ENCODE results near the gene TIPRL.
"Not testable (repeated sequence)": the region's sequence is repeated elsewhere in the genome, so short reads cannot be mapped to it uniquely, and the experiment has no call there.

TIPRL gene

DNA sequence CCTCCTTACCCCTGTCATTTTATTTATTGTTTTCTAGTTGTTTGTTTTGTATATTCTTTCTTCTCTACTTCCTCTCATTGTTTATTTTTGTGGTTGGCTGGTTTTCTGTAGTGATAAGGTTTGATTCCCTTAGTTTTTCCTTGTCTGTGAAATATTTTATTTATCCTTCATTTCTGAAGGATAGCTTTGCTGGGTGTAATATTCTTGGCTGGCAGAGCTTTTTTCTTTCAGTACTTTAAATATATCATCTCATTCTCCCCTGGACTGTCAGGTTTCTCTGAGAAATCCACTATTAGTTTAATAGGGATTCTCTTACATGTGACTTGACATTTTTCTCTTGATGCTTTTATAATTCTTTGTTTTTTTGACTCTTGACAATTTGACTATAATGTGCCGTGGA lies 18.8 kb upstream of the TIPRL start:
- DNase-seq, result no peak

DNA sequence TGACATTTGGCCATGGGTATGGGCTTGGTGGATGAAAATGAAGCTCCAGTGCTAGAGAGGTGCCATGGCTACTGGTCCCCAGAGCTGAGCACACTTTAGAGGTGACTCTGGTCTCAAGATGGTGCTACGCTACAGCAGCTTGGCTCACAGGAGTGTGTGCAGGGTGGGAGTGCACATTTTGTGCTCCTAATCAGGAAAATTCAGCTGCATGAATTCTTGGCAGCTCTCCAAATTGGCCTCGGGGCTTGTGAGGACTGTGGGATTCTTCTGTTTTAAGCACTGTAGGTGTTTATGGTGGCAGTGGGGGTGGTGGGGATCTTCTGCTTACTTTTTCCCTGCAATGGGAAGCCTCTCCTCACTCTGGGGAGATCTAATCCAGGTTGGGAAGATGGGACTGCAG lies 17.3 kb upstream of the TIPRL start:
- no peak for DNase-seq

DNA sequence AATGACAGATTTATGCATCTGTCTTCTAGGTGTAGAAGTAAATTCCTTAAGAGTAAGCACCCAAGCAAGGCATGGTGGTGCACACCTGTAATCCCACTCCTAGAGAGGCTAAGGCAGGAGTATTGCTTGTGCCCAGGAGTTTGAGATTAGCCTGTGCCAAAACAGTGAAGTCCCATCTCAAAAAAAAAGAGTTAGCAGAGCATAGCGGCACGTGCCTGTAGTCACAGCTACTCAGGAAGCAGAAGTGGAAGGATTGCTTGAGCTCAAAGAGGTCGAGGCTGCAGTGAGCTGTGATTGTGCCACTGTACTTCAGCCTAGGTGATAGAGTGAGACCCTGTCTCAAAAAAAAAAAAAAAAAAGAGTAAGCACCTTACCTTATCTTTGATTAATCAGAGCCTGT lies 15.1 kb upstream of the TIPRL start:
- DNase-seq, result no peak

DNA sequence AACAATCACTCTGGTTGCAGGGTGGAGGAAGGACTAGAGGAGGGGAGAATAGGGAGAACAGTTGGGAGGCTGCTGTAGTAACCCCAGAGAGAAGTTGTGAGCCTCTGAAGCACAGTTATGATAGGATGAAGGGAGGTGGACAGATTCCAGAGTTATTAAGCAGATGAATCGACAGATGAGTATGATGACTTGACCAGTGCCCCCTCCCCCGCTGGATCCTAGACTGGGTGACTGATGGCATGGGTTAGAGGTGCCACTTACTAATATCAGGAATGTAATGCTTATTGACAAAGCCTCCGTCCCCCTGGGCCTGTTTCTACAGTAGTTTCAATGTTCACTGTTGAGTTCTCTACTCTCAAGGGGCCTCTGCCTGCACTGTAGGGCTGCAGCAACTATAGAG lies 14.0 kb upstream of the TIPRL start:
- no peak for DNase-seq

DNA sequence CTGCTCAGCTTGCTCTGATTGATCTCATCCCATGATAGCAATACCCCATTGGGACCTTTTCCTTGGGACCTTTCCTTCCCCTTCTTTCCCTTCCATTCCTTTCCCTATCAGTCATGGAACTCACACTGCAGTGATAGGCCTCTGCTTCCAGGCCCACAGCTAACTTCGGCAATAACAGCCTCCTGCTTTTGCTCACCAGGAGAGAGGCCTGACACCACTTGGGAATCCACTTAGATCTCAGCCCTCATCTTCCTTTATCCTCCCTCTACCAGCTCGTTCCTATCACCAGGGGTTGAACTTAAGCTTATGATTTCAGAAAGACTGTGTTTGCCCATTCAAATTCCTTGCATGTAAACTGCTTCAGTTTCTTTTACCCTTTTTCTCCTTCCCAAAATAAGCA lies 11.0 kb upstream of the TIPRL start:
- DNase-seq, result no peak

DNA sequence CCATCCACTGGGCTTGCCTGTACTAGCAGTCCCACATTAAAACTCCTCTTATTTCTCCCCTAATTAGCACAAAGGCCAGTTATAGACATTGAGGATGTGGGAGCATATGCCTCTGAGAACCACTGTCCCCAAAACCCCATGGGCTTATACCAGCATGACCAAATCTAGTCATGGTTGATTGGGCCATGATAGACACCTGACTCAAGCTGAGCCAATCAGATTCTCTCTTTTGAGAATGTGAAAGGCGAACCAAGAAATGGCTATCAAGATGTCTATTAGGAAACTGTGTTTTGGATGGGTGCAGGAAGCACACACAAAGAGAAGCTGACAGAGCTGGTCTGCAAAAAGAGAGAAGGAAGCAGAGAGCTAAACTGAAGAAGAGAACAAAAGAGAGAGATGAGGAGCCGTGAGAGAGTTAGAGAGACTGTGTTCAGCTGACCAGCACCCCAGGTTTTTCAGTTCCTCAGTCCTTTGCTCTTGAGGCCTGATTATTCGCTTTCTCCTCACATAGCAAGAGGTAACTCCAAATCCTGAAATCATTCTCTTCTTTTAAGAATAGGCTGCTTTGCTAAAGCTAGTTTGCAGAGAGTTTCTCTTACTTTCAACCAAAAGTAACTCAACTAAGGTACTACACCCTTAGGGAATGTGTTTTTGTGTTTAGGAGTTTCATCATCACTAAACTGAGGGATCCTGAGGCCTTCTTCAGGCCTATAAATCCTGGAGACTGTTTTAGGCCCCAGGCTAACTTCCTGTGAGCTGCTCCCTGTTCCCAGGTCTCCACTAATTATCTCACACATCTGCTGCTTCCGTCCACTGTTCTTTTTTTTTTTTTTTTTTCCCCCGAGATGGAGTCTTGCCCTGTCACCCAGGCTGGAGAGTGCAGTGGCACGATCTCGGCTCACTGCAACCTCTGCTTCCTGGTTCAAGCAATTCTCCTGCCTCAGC lies 7.9 kb upstream of the TIPRL start:
- DNase-seq, result no peak

DNA sequence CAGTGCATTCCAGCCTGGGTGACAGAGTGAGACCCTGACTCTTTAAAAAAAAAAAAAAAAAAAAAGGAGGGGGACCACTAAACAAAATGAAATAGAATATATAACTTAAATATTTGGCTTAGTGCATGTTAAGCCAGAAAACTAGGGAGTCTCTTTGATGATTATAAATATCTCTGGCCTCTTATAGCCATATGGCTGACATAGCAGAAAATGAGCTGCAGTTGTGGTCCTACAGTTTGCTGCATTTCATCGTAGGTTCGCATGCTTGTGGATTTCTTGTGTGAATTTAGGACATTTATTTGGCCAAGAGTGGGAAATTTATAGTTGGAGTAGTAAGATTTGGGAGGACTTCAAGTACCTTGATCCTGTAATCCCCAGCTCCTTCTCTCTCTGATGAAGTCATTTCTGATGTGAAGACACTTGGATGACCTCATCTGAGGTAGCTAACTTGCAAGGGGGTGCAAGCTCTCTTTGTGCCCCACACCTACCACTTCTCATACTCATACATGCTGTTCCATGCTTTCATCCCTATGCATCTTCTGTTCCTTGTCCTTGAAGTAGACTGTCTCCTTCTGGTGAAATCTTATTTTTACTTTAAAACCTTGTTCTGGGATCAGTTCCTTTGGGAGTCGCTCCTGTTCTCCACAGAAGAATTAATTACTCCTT lies 6.4 kb upstream of the TIPRL start:
- DNase-seq, result no peak

DNA sequence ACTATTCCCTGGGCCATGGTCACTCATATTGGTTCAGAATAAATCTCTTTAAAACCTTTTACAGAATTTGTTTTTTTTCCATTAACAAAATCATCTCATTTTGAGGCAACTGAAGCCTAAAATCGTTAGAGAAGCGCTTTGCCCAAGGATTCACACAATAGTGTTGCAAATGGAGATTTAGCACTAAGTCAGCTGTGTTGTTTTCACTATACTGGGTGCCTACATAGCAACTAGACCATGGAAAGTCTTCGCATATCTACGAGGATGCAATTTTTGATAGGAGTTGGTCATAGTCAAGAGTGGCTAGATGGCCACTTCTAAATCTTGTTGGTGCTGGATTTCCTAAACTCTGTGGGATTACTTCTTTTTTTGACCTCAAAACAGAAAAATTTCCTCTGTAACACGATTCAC lies 530 bp upstream of the TIPRL start:
- no peak for DNase-seq

DNA sequence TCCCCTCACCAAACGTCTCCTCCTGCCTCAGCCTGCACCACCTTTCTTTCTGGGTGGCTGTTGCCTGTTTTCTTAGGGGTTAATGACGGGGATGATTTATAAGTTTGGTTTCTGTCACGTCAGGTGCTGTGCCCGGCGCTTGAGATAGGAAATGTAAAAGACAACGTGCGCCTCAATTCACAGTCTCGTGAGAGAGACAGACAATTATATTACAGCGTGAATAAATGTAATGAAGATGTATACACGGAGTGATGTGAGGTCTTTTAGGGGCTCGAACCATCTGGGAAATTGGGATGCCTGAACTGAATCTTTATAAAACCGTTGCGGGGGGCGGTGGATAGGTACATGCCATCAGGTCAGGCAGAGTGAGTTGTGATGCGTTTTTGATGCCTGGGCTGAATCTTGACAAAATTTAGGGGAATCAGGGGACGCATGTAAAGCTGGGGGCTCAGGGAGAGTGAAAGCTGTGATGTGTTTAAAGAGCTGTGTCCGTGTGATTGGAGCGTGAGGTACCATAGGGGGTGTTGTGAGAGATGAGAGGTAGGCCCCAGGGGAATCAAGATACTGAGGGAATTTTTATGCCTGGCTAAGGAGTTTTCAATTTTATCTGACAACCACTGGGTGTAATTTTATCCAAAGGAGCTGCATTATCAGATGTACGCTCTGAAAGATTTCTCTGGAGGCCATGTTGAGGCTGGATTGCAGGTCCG lies 831 bp downstream of the TIPRL start:
- DNase-seq, result no peak

DNA sequence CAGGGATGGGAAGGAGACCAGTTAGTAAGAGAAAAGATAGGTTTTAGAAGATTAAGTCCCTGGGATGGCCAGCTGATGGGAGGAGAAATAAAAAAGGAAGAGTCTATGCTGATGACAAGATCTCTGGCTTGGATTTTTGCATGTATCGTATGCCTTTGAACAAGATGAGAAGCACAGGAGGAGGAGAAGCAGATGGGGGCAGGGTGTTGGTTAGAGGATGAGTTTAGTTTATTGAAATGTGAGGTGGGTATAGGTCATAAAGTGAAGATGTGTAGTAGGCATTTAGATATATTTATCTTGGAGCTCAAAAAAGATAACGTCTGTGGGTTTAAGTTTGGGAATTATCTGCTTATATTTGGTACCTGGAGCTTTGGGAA lies 1.4 kb downstream of the TIPRL start:
- DNase-seq, result no peak

DNA sequence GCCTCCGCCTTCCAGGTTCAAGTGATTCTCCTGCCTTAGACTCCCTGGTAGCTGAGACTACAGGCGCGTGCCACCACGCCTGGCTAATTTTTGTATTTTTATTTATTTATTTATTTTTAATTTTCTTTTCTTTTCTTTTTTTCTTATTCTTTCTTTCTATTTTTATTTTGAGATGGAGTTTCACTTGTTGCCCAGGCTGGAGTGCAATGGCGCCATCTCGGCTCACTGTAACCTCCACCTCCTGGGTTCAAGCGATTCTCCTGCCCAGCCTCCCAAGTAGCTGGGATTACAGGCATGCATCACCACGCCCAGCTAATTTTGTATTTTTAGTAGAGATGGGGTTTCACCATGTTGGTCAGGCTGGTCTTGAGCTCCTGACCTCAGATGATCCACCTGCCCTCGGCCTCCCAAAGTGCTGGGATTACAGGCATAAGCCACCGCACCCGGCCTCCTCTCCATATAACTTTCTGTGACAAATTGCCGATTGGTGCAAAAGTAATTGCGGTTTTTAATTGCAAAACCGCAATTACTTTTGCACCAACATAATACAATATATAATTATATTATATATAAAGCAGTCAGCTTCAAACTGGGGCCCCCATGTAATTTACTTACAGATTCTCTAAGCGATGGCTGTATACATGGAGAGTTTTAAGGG lies 2.4 kb downstream of the TIPRL start:
- not testable (repeated sequence) for DNase-seq

DNA sequence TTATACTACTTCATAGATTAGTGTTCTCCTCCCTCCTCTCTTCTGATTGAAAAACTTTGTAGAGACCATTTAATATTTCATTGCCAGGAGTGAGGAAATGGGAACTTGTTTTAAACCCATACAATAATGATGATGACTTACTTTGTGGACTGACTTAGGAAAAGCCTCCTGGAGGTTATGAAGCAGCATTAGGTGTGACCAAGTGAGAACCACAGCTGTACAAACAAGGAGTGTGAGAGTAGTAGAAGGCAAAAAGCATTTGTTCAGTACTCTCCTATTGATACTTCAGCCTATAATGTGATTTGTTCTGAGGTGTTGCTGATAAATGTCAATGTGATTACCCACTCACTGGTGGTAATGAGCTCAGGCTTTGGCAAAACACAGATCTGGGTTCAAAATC lies 8.4 kb downstream of the TIPRL start:
- DNase-seq, result no peak

DNA sequence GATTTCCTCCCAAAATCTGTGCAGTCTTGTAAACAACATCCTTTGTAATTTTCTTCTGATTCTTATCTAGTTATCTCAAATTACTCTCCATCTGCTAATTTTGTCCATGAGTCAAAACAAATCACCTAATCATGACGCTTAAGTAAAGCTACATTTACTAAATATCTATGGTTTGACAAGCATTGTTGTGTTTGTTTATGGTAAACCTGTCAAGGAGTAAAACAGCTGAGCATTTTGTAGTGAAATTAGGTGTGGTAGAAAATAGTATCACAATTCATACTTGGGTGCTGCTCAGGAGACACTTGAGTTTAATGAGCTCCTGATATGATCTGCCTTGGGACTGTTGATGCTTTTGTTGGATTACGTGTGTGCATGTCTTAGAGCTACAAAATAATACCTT lies 11.6 kb downstream of the TIPRL start:
- no peak for DNase-seq

DNA sequence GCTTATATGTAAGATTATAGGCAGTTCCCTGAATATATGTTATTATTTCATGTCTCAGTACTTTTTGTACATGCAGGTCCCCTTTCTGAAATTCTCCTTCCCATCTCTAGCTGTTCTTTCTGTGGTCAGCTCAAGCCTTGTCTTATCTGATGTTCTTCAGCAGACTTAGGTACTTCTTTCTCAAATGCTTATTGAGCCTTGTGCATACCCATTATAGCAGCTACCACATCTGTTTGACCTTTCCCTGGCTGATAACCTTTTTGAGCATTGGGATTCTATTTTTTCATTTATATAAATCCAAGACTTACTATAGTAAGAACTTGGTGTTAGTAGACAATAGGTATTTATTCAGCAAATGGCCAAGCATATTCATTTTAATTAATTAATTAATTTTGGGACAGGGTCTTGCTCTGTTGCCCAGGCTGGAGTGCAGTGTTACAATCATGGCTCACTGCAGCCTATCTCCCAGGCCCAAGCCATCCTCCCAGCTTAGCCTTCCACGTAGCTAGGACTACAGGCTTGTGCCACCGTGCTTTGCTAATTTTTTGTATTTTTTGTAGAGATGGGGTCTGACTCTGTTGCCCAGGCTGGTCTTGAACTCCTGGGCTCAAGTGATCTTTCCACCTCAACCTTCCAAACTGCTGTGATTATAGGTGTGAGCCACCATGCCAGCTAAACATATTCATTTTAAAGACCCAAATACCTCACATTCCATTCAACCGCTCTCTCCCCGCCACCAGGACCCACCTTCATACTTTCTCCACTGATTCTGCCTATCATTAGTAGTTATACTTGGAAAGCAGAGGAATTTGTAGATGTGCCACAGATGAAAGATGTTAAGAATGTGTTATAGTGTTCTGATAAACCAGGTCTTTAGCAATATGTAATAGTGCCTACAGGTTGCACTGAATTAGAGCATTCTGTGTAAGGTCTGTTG lies 16.7 kb downstream of the TIPRL start:
- DNase-seq, result no peak

DNA sequence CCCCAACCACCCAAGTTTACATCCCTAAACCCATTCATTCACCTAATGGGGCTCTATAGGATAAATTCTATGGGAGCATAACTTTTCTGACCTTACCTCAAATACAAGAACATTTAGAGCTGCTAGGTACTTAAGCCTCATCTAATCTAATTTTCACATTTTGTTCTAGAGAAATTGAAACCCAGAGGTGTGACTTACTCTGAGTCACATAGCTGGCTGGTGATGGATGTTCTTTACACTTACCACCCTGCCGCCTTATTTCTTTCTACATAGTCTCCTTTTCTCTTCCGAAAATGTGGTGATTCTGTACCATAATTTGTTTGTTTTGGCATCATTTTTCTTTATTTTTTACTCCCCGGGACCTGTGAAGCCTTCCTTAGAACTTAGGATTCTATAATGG lies 20.3 kb downstream of the TIPRL start:
- no peak for DNase-seq

DNA sequence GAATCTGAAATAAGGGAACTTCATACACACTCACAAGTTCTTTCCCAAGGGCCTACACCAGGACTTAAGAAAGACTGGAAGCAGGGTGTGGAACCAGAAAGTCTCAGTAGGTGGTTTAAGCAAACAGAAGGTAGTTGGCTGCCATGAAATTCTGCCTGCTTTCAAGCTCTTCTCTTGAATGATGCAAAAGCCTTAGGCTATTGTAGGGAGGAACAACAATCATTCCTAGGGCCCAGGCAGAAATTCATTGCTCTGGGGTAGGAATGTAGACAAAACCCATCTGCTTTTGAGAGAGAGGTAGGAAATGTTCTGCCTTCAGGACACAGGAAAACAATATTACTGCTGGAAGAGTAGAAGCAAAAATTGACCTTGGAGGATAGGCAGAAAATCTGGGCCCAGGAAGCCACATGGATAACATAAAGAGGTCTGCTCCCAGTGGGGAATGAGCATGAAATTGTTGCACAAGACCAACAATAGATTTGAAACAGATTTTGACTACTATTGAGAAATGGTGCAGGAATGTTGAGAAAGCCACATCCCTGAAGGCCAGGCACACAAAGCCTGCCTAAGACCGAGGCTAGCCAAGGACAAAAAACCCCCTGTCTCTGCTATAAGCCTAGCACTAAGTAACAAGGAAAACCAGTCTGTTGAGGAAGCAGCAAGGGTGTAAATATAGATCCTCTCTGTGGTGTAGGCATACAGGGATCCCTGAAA lies 24.3 kb downstream of the TIPRL start:
- DNase-seq, result no peak

DNA sequence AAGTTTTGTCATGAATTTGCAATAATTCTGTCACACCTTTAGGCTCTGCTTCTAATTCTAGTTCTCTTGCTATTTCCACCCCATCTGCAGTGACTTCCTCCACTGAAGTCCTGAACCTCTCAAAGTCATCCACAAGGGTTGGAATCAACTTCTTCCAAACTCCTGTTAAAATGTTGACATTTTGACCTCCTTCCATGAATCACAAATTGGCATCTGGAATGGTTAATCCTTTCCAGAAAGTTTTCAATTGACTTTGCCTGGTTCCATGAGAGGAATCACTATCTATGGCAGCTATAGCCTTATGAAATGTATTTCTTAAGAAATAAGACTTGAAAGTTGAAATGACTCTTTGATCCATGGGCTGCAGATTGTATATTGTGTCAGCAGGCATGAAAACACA lies 27.3 kb downstream of the TIPRL start:
- no peak for DNase-seq

DNA sequence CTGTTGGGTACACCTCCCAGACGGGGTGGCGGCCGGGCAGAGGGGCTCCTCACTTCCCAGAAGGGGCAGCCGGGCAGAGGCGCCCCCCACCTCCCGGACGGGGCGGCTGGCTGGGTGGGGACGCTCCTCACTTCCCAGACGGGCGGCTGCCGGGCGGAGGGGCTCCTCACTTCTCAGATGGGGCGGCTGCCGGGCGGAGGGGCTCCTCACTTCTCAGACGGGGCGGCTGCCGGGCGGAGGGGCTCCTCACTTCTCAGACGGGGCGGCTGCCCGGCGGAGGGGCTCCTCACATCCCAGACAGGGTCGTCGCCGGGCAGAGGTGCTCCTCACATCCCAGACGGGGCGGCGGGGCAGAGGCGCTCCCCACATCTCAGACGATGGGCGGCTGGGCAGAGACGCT lies 28.9 kb downstream of the TIPRL start:
- not testable (repeated sequence) for DNase-seq

DNA sequence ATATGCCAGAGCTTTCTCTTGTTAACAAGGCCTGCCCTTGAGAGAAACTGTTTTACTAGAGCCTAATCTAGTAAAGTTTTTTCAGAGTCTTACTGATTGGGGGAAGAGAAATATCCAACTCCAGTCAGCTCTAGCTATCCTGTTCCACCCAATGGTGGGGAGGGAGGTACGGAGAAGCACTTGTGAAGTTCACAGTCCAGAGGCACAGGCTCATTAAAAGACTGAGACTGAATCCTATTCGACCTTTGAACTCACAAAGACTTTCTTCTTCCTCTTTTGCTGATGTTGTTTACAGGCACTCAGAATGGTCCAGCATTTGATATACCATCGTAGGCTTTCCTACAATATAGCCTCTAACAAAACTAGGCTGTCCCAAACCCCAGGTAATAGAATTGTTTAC lies 31.6 kb downstream of the TIPRL start:
- DNase-seq, result no peak

DNA sequence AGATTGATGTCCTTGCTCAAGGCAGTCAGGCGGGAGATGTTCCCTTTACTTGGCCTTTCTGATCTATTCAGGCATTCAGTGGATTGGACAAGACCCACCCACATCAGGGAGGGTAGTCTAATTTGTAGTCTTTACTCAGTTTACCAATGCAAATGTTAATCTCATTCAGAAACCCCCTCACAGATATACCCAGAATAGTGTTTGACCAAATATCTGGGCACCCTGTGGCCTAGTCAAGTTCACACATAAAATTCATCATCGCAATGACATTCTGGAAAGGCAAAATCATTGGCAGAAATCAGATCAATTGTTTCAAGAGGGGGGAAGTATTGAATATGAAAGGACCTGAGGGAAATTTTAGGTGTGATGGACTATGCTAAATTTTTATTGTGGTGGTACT lies 34.6 kb downstream of the TIPRL start:
- DNase-seq, result no peak

DNA sequence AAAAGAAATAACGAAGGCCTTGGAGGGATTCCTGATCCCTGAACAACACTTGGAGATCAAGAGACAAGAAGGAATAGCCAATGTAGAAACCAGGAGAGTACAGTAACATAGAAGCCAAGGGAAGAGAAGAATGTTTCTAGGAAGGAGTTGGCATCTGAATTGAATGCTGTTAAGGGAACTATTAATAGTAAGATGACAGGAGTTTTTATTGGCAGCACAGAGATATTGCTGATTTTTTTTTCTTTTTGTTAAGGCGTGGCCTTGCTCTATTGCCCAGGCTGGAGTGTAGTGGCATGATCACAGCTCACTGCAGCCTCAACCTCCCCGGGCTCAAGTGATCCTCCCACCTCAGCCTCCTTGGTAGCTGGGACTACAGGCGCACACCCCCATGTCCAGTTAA lies 37.4 kb downstream of the TIPRL start:
- DNase-seq, result no peak

DNA sequence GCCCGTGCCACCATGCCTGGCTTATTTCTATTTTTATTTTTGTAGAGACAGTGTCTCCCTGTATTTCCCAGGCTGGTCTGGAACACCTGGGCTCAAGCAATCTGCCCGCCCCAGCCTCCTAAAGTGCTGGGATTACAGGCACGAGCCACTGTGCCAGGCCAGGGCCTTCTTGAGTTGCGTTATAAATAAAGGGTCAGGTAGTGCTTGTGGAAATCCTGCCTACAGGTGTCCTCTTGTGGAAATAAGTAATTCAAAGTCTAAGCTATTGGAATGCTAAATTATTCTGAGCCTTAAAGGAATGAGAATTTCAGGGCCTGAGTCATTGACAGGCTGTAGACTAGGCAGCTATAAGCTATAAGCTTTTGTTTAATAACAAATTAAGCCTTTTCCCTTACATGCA lies 38.9 kb downstream of the TIPRL start:
- no peak for DNase-seq
